HG02623 (cell line): ENCODE results near the gene CNKSR3.
"Not testable (repeated sequence)": the region's sequence is repeated elsewhere in the genome, so short reads cannot be mapped to it uniquely, and the experiment has no call there.

Experiments used
- ATAC-seq: cut with Tn5 transposase; IDR thresholded peaks from one replicate; pipeline ENCODE4 v1.9.1; 2021; ENCODE audit warnings: moderate library complexity; ENCODE audit not compliant: unreplicated experiment

Gene CNKSR3

DNA sequence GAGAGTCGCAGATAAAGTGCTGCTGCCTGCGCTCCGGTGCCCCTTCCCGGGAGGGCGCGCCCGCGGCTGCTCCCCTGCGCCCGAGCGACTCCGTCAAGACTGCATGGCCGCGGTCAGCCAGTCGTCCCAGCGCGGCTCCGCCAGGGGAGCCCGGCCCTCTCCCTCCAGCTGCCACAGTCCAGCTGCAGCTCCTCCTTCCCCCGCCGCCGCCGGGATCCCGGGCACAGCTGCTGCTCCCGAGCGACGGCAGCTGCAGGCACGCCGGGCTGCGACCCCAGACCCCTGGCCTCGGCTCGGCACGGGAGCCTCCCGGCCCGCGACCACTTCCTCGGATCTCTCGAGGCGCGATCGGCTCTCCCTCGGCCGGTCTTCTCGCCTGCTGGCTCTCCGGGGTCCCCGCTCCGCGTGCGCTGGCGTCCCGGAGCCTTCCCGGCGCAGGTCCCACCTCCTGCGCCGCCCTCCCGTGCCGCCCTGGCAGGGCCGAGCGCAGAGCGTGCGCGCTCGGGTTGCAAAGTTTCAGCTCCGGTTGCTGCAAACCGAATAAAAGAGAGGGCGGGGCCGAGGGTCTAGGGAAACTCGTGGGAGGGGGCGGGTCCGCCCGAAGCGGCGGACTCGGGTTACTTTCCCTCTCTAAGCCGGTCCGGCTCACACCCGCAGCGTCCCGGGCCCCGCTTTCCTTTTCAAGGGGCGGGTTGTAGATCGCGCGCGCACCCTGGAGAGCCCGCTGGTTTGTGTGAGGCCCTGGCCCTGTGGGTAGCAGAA is at the start of gene CNKSR3:
TSS of gene CNKSR3 (minus strand) at position 542 of the 762 bp plus-strand sequence. CDS start 571 bp downstream, outside the sequence.
- ATAC-seq: peak; percentile 69

DNA sequence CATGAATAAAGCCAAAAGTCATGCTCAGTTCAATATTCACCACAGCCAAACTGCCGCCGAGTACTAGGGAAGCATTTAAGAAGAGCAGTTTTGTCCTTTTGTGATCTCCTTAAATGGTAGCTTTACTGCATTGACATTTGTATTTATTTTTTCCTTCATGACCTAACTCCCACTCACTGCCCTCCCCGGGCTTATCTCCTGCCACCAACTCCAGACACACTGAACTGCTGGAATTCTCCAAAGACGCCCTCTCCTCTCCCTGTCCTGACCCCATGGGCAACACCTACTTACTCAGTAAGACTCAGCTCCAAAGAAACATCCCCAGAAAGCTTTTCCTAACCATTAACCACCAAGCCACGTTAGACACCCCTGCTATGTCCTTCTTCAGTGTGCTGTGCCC is 48.5 kb upstream of the CNKSR3 start:
- ATAC-seq: no peak

DNA sequence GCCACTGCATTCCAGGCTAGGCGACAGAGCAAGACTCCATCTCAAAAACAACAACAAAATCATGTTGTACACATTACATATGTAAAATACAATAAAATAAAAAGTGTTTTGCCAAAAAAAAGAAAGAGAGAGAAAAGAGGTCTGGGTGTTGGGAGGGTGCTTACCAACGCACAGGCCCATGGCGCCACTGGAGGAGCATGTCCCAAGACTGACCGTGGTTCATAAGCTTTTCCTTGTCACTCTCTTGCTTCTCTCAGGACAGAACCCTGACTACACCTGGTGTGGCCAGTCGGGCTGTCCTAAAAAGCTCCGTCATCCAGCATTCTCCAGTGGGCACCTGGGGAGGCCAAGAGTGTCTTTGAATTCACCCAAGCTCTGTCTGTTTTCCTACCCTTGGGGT is 48.0 kb upstream of the CNKSR3 start:
- ATAC-seq: no peak

DNA sequence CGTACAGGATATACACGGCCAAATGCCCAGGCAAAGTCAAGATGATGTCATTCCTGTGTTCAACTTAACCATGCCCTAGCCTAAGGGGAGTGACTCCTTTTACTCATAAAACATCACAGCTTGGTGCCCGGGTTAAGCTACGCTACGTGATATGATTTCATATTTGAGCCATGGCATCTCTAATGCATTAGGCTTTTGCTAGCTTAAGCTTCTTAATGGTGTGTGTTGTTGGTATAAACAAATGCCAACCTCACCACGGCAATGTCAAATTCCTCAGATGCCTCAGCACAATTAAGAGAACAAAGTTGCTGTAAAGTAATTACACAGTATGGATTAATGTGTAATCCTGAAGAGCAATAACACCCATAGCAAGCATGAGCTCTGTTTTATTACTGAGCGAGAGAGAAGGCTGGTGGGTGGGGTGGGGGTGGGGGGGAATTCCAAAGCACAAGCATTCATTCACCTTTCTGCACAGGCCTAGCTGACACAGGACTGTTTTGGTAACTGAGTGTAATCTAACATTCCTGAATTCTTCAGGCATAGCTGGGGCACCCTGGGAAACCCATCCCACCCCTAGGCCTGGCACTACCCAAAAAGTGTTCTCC is 44.7 kb upstream of the CNKSR3 start:
- no peak for ATAC-seq

DNA sequence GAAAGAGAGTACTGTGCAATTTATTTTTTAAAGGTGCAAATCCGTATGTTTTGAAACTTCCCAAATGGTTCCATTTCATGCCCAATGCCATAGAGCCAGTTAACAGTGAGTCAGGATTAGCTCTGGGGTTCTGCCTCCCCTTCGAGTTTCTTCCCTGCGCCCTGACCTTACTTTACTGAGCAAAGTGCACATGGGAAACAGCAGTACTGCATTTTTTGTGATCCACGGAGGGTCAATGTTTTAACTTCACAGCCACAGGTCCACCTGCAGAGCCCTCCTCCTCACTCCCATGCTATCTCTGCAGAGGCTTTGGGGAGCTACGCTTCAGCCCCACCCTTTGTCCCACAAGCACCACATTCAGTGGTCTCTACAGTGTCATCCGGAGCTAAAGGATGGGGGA is 44.0 kb upstream of the CNKSR3 start:
- no peak for ATAC-seq

DNA sequence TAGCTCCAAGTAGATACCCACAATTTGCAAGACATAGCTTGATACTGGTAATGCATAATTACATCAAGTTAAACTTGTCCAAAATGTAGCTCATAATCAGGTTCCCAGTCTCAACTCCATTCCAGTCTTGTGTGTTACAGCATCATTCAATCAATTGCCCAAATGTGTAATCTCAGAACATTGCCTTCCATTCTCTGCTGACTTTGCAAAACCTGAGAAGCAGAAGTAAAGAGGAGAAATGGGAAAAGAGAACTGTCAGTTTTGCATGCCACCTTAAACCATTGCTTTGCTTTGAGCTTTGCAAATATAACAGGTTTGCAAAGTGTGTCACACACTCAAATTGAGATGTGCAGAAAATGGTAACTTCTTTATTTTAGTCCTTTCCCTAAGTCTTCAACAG is 40.3 kb upstream of the CNKSR3 start:
- ATAC-seq: no peak

DNA sequence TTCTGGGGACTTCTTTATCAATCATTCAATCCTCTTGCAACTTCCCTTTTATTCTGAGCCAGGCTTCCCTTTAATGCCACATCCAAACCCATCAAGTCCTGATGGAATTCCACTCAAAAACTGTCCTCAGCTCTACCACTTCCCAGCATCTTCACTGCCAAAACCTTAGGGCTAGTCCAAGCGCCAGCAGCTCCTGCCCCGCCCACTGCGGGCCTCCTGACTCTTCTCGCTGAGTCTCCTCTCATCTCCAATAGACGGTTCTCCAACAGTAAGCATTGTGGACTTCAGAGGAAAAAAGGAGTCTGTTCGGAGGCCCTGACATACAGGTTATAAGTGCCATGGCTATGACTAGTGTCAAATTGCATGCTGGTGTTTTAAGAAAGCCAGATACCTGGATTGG is 38.7 kb upstream of the CNKSR3 start:
- ATAC-seq: no peak

DNA sequence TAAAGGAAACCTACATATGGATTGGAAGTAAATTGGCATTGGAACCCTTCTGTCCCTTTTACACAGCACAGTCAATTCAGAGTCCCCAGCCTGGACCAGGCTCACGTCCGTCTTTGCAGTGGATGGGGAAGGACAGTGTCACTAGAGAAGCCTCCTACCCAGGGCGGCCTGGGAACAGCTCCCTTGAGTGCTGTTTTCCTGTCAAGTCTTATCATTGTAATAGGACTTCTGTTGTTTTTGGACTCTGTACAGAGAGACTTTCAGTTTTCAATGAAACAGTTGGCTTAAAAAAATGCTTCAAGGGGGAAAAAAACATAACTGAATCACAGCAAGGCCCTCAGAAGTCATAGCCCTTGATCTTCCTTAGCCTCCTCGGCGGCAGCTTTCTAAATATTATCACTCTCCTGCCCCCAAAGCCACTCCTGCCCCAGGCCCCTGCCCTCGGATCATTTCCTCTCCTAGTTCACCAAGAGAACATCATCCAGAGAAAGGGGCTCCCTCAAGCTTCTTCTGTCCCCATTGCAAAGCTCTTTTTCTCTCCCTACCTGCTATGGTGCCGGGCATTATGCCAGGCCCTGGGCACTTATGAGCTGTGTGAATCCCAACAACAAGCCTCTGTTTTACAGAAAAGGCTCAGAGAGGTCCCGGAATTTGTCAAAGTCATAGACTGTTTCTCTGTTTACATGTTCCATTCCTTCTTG is 37.8 kb upstream of the CNKSR3 start:
- ATAC-seq: no peak

DNA sequence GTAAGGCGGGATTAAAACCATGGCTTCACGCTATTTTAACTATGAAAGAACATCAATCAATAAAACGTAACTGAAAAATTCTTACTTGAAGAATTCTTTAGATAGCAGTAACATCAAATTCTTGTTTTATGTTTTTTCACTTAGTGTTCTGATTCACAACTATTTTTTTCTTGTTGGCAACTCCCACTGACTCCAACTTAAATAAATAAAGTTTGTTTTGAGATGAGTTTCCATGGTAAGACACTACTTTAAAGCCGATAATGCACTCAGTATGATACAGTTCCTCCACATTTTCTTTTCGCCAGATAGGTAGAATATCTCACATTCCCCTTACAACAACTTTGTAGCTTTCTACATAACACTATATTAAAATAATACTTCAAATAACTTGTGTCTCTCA is 33.1 kb upstream of the CNKSR3 start:
- no peak for ATAC-seq

DNA sequence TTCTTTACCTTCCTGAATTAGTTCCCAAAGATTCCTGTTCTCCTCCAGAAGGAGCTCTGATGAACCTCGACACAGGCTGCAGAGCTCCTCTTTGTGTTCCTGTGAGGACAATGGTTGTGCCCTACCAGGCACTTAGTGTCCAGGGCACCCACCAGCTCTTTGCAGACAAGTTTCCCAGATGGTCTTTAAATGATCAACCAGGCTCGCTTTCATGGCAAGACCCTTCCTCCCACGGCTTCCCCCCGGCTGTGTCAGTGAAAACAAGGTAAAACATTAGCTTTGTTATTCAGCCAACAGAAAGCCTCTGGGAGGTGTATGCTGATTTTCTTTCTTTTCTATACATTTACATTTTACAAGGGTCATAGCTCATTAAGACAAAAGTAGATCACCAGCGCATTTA is 32.3 kb upstream of the CNKSR3 start:
- ATAC-seq: no peak

DNA sequence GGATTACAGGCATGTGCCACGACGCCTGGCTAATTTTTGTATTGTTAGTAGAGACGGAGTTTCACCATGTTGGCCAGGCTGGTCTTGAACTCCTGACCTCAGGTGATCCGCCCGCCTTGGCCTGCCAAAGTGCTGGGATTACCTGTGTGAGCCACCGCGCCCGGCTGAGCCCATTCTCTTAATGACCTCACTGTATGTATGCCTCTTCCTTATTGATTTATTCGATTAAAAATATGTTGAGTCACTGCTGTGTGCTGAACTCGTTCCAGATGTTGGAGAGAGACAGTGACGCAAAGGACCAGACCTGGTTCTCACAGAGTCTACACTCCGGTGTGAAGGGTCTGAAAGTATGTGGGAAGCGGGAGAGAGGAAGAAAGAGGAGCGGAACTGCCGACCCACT is 31.4 kb upstream of the CNKSR3 start:
- ATAC-seq: not testable (repeated sequence)

DNA sequence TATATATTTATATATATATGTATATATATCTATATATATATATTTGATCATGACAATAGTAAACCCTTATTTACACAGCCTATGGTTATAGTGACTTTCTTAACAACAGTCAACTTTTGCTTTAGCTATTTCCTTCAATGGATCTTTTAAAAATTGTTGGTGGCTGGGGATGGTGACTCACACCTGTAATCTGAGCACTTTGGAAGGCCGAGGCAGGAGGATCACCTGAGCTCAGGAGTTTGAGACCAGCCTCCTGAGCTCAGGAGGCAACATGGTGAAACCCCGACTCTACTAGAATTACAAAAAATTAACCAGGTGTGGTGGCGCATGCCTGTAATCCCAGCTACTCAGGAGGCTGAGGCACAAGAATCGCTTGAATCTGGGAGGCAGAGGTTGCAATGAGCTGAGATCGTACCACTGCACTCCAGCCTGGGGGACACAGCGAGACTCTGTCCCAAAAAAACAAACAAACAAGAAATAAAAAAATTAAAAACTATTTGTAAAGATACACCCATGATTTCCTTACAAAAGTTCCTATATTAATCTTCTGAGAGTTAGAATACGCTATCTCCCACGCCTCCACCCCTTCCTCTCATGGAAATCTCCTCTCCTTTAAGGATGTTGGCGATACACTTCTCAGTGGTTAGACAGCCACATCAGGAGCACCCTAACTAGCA is 29.2 kb upstream of the CNKSR3 start:
- no peak for ATAC-seq

DNA sequence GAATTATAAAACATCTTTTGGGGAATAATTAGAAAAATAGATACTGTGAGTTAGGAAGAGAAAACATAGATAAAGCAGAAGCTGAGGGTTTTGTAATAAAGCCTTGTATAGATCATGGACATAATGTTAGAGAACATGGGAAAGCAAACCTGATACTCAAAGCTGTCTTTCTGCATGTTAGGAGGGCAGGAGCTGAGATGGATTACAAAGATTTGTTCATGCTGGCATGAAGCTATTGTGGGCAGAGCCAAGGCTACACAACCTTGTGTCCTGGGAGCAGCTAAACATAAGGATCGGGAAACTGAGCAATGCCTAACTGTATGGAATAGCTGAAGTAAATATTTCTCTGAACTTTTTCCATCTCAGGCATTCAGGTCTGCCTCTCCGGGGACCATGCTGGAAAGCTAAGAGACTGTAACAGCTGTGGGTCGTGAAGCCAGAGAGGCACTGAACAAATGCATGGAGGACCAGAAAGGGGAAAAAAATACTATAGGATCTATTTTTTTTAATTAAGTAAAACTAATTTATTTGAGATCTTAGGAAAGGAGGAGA is 28.2 kb upstream of the CNKSR3 start:
- ATAC-seq: no peak

DNA sequence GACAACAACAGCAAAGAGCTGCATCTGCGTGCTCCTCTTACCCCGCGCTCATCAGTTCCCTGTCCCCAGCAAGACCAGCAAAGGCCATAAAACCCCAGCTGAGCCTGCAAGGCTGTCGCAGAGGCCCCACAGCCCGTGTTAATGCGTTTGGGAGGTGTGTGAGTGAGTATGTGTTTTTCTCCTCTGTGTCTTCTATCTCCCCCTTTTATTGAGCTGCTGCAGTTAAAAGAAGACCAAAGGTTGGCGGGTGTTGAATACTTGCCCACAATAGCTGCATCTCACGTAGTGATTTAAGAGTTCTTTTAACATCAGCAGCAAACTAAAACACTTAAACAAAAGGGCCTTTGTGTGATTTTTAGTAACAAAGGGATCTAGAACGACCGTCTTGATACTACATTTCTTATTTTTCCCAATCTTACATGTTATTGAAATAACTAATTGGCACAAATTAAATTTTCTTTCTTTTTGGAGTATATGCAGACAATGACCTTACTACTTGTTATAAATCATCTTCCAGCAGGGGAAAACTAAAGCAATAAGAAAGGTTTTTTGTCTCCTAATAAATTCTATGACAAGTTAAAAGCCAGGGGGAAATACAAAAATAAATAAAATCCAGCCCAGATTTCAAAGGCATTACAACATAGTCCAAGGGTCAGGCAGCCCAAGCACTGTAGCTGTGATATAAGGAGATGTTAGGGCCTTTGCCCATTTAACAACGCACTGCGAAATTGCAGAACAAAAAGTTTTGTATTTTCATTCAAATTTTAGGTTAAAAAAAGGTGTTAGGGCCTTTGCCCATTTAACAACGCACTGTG is 27.2 kb upstream of the CNKSR3 start:
- no peak for ATAC-seq

DNA sequence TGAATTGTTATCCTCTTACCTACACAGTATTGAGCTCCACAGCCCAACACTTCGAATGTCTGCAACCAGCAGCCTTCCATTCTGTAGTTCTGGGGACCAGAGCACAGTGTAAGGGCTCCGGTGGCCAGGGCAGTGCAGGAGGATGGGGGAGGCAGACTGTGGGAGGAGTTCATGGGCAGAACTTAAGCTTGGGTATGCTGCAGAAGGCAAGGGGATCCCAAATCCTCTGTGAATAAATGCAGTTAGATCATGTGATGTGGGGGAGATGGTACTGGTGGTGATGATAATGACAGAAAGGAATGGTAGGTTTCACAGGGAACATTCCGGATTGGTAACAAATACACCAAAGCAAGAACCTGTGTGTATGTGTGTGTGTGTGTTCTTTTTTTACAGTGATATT is 26.5 kb upstream of the CNKSR3 start:
- ATAC-seq: no peak

DNA sequence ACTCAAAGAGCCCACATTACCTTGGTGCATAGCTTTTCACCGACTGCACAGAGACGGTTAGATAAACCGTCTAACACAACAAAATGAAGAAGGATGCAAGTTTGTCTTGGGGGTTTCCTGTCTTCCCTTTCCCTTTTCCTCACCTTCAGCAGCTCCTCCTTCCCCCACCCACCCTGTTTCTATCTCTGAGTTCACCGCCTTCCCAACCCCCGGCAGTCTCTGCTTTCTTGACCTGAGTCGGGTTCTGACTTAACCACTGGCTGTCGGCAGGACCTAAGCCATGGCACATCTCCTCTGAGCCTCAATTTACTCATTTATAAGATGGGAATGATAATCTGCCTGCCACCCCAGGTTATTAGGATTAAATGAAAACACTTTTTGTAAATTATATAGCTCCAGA is 25.8 kb upstream of the CNKSR3 start:
- no peak for ATAC-seq

DNA sequence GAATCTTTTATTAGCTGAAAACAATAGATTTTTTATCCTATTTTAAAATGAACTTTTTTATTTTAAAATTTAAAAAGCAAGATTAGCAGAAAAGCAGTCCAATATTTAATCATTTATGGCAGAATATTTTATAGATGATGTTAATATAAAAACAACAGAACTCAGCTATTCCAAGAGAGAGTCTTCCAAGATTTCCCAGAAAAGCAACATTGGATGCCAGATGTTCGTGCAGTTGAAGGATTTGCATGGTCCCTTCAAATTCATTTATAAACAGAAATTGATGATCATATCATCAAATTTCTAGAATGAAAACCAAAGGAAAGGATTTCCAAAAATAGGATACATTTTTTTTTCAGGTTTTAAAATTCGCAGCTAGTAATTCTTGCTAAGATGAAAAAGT is 25.4 kb upstream of the CNKSR3 start:
- ATAC-seq: no peak

DNA sequence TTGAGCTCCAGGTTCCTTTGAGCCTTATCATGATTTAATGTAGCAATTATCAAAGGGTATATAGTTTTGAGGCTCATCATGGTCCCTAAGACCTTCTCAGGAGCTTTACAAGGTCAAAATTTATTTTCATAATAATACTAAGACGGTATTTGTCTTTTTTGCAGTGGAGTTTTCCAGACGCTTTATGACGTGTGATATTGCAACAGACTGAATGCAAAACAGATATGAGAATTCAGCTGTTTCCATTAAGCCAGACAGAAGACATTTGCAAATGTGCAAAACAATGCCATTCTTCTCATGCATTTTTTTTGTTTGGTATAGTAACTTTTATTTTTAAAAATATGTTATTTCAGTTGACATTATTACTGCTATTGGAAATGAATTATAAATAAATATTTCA is 24.7 kb upstream of the CNKSR3 start:
- ATAC-seq: no peak

DNA sequence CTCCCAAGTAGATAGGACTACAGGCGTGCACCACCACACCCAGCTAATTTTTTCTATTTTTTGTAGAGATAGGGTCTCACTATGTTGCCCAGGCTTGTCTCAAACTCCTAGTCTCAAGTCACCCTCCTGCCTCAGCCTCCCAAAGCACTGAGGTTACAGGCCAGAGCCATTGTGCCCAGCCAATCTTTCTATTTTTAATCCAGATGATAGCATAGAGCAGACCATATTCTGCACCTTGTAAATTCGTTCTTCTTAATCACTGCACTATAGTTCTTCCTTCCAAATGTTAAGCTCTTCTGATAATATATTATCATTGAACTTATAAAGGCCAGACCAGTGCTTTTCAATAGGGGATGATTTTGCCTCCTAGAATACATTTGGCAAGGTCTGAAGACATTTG is 24.0 kb upstream of the CNKSR3 start:
- no peak for ATAC-seq

DNA sequence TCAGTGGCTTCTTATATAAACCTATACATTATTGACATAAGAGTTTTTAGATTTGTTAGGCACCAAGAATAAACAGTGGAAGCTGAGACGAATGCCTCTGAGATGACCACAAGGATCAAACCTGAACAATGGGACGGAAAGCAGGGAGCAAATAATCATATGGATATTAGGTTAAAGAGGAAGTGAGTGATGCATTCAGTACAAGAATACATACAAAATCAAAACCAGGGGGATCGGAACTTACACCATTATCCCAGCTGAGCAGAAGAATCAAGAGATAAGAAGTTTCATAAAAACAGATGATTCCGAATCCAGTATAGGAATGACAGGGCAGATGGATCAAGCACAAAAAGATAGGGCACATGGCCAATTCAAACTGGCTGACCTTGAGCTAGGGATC is 21.9 kb upstream of the CNKSR3 start:
- ATAC-seq: no peak

DNA sequence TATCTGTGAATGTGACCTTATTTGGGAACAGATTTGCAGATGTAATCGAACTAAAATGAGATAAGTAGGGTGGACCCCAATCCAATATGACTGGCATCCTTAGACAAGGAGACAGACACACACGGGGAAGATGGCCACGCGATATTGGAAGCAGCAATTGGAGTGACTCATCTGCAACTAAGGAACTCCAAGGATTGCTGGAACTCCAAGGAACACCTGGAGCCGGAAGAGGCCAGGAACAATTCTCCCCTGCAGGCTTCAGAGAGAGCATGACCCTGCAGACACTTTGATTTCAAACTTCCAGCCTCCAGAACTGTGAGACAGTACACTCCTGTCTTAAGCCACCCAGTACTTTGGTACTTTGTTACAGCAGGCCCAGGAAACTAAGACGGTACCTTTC is 19.5 kb upstream of the CNKSR3 start:
- no peak for ATAC-seq
